PC-3 (cell line): ENCODE measurements around the gene GALNT11. TPM values are rescaled to one million over a fixed set of nuclear protein-coding genes. Genes with fewer than 3 reads are reported as not detected.
"Not testable (repeated sequence)": the region's sequence is repeated elsewhere in the genome, so short reads cannot be mapped to it uniquely, and the experiment has no call there.

Experiments used
- ATAC-seq: fragments of 200-7000 bp; cut with Tn5 transposase; 2 replicates; pipeline ENCODE4 v1.9.1; 2020; ENCODE audit warnings: mild to moderate bottlenecking, moderate library complexity
- BruUV-seq: library from RNA; stranded (reverse); fragments of 400-500 nt; replicated peaks from 2 replicates; lab custom pipeline; 2021; lab: Mats Ljungman, UMichigan
- CTCF ChIA-PET: fragments of 300-600 bp; sonication (Branson Sonifier 250); formaldehyde crosslinking; loops from one replicate; lab custom pipeline; 2022; ENCODE audit warnings: antibody characterized with exemption; lab: Charles Lee
- POLR2A ChIA-PET: fragments of 300-600 bp; sonication (Branson Sonifier 250); formaldehyde crosslinking; loops from one replicate; lab custom pipeline; 2022; ENCODE audit warnings: antibody characterized with exemption; ENCODE audit not compliant: unreplicated experiment; lab: Charles Lee
- DNase-seq: peaks from one replicate; pipeline ENCODE4 v3.0.0-alpha.2; 2015
- H2AFZ ChIP-seq: fragments of 300-600 bp; sonication (generic); 2 replicates; pipeline ENCODE4 v1.6.0; 2016; ENCODE audit warnings: antibody characterized with exemption, low read length
- H3F3A ChIP-seq: fragments of 300-600 bp; sonication (generic); one replicate; pipeline ENCODE4 v1.6.0; 2017; ENCODE audit warnings: antibody characterized with exemption, low read length, control low read depth, mild to moderate bottlenecking; ENCODE audit not compliant: unreplicated experiment
- H3K27ac ChIP-seq: fragments of 300-600 bp; sonication (generic); 2 replicates; pipeline ENCODE4 v1.5.1; 2016; ENCODE audit warnings: mild to moderate bottlenecking, low read length
- H3K27me3 ChIP-seq: fragments of 300-600 bp; sonication (generic); 2 replicates; pipeline ENCODE4 v1.6.1; 2016; ENCODE audit warnings: low read length, mixed read lengths
- H3K36me3 ChIP-seq: fragments of 300-600 bp; sonication (generic); 2 replicates; pipeline ENCODE4 v1.6.1; 2016; ENCODE audit warnings: low read depth, mixed run types, low read length, mixed read lengths
- H3K4me1 ChIP-seq: fragments of 300-600 bp; sonication (generic); 2 replicates; pipeline ENCODE4 v1.5.1; 2016; ENCODE audit warnings: low read length; ENCODE audit not compliant: insufficient read depth
- H3K4me2 ChIP-seq: fragments of 300-600 bp; sonication (generic); 2 replicates; pipeline ENCODE4 v1.6.0; 2016; ENCODE audit warnings: low read length
- H3K4me3 ChIP-seq: fragments of 300-600 bp; sonication (generic); 2 replicates; pipeline ENCODE4 v1.5.1; 2016; ENCODE audit warnings: mild to moderate bottlenecking, low read length, mixed read lengths
- H3K79me2 ChIP-seq: fragments of 300-600 bp; sonication (generic); 2 replicates; pipeline ENCODE4 v1.6.1; 2017; ENCODE audit warnings: low read length, mixed read lengths
- H3K9ac ChIP-seq: fragments of 300-600 bp; sonication (generic); 2 replicates; pipeline ENCODE4 v1.6.0; 2016; ENCODE audit warnings: mild to moderate bottlenecking, low read length
- H3K9me2 ChIP-seq: fragments of 300-600 bp; sonication (generic); replicated peaks from 2 replicates; pipeline ENCODE4 v1.6.1; 2016; ENCODE audit warnings: mixed run types, low read length, mixed read lengths
- H3K9me3 ChIP-seq: fragments of 300-600 bp; sonication (generic); 2 replicates; pipeline ENCODE4 v1.6.1; 2016; ENCODE audit warnings: low read length, mixed read lengths
- H4K20me1 ChIP-seq: fragments of 300-600 bp; sonication (generic); 2 replicates; pipeline ENCODE4 v1.6.1; 2016; ENCODE audit warnings: low read length, mixed read lengths
- EZH2 ChIP-seq: fragments of 300-600 bp; sonication (generic); IDR thresholded peaks from one replicate; pipeline ENCODE4 v1.6.1; 2017; ENCODE audit warnings: antibody characterized with exemption, mild to moderate bottlenecking, low read length; ENCODE audit not compliant: unreplicated experiment
- EZH2phosphoT487 ChIP-seq: fragments of 300-600 bp; sonication (generic); IDR thresholded peaks from 2 replicates; pipeline ENCODE4 v1.6.1; 2018; ENCODE audit warnings: mild to moderate bottlenecking, antibody characterized with exemption, low read length, borderline replicate concordance
- intact Hi-C: fragments of 100-400 bp; cut with micrococcal nuclease; formaldehyde crosslinking; loops from 2 replicates; pipeline ENCODE4 v1.9.0; 2023
- total RNA-seq: library from RNA; depleted of rRNA; stranded (reverse); fragments of >200 nt; gene quantifications from 2 replicates; pipeline ENCODE4 v1.2.3, GENCODE V29; 2014
- TF ChIP-seq, protein P1 (sequence below): fragments of 300-600 bp; sonication (generic); conservative IDR thresholded peaks from 2 replicates; pipeline ENCODE4 v1.5.1; 2017; ENCODE audit warnings: antibody characterized with exemption, low read depth, mild to moderate bottlenecking, low read length

The GALNT11 gene
- total RNA-seq, 1 experiment from 2014 or later, result 19.5 TPM

DNA sequence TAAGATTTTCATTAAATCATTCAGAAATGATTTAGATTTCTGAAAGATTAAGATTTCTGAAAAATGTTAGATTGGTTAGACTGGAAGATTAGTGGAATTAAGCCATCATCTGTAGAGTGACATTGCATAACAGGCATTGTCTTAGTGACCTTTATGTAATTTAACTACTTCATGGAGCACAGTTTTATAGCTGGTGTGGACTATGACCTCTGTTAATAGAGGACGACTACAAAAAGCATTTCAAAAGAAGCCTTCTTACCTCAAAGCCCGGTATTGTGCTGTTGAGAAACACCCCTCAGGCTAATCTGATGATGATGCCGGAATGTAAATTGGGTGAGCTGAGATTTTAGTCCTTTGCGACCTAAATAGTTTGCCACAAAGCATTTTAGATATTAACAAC is 55.6 kb downstream of the GALNT11 start:
- no peak overlapping the region for H3K27ac ChIP-seq
- no peak overlapping the region for H3K4me2 ChIP-seq
- TF ChIP-seq, protein P1, sequence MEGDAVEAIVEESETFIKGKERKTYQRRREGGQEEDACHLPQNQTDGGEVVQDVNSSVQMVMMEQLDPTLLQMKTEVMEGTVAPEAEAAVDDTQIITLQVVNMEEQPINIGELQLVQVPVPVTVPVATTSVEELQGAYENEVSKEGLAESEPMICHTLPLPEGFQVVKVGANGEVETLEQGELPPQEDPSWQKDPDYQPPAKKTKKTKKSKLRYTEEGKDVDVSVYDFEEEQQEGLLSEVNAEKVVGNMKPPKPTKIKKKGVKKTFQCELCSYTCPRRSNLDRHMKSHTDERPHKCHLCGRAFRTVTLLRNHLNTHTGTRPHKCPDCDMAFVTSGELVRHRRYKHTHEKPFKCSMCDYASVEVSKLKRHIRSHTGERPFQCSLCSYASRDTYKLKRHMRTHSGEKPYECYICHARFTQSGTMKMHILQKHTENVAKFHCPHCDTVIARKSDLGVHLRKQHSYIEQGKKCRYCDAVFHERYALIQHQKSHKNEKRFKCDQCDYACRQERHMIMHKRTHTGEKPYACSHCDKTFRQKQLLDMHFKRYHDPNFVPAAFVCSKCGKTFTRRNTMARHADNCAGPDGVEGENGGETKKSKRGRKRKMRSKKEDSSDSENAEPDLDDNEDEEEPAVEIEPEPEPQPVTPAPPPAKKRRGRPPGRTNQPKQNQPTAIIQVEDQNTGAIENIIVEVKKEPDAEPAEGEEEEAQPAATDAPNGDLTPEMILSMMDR, result no peak
- TF ChIP-seq EZH2phosphoT487 (no peak), EZH2 (no peak)
- no peaks in the 10 kb centered on the region for H3K36me3 ChIP-seq
- no TSS peak for BruUV-seq
- H3F3A ChIP-seq, result no peaks in the 10 kb centered on the region
- intact Hi-C loops, result no loop called here
- no peaks in the 10 kb centered on the region for H3K79me2 ChIP-seq
- H3K9me2 ChIP-seq, result no peaks in the 10 kb centered on the region
- H3K27me3 ChIP-seq, result no peaks in the 10 kb centered on the region
- DNase-seq, result peak; percentile 1
- CTCF ChIA-PET, result no interaction called here
- H2AFZ ChIP-seq, result no peak overlapping the region
- H3K4me1 ChIP-seq, result no peaks in the 10 kb centered on the region
- POLR2A ChIA-PET, result no interaction called here
- H3K9ac ChIP-seq, result no peak overlapping the region
- no peak overlapping the region for H3K4me3 ChIP-seq
- H4K20me1 ChIP-seq, result no peaks in the 10 kb centered on the region
- no peak for ATAC-seq
- no peaks in the 10 kb centered on the region for H3K9me3 ChIP-seq

GRCh38 chr7:152082073-152082721 is 56.7 kb downstream of the GALNT11 start:
- H3K27ac ChIP-seq, H4K20me1 ChIP-seq, ATAC-seq, BruUV-seq, H3K4me1 ChIP-seq, H3K27me3 ChIP-seq, CTCF ChIA-PET, H3K9ac ChIP-seq, H3K4me3 ChIP-seq, H3F3A ChIP-seq, intact Hi-C loops, H3K36me3 ChIP-seq, POLR2A ChIA-PET, H3K9me2 ChIP-seq, H2AFZ ChIP-seq, H3K79me2 ChIP-seq, DNase-seq, H3K4me2 ChIP-seq, H3K9me3 ChIP-seq: not testable (repeated sequence)

GRCh38 chr7:152085131-152085530 is 59.7 kb downstream of the GALNT11 start:
- no peak for ATAC-seq
- no peak for DNase-seq
- H3K36me3 ChIP-seq, result peaks cover 10% of the 10 kb centered on the region
- H3K9ac ChIP-seq, result no peak overlapping the region
- intact Hi-C loops, result no loop called here
- no peak overlapping the region for H2AFZ ChIP-seq
- H3K4me1 ChIP-seq, result no peaks in the 10 kb centered on the region
- BruUV-seq, result no TSS peak
- CTCF ChIA-PET, result no interaction called here
- H3K4me2 ChIP-seq, result no peak overlapping the region
- no peaks in the 10 kb centered on the region for H3F3A ChIP-seq
- no peaks in the 10 kb centered on the region for H3K9me2 ChIP-seq
- no peaks in the 10 kb centered on the region for H4K20me1 ChIP-seq
- H3K27ac ChIP-seq, result no peak overlapping the region
- POLR2A ChIA-PET, result no interaction called here
- H3K79me2 ChIP-seq, result no peaks in the 10 kb centered on the region
- TF ChIP-seq, protein P1, result no peak
- TF ChIP-seq EZH2 (no peak), EZH2phosphoT487 (no peak)
- no peak overlapping the region for H3K4me3 ChIP-seq
- H3K27me3 ChIP-seq, result no peaks in the 10 kb centered on the region
- H3K9me3 ChIP-seq, result peaks cover 21% of the 10 kb centered on the region; the same call in 1 of the 2 replicates
